K562 (cell line): ENCODE data around the gene HARS2. TPM values are rescaled to one million over a fixed set of nuclear protein-coding genes. Genes with fewer than 3 reads are reported as not detected.

ENCODE experiments used
- ARID3B ChIP-seq: fragments of 250-450 bp; sonication (Bioruptor Pico); IDR thresholded peaks from 2 replicates; pipeline ENCODE4 v1.4.0; 2020; ENCODE audit warnings: borderline replicate concordance
- CAMTA2 ChIP-seq: fragments of 250-450 bp; sonication (Bioruptor Pico); conservative IDR thresholded peaks from 2 replicates; pipeline ENCODE4 v1.5.1; 2022
- CREB3 ChIP-seq: fragments of 450-650 bp; conservative IDR thresholded peaks from 2 replicates; pipeline ENCODE4 v1.6.1; 2016; ENCODE audit warnings: missing genetic modification characterization, low read depth, mild to moderate bottlenecking, missing compliant biosample characterization, moderate library complexity
- CREB3L1 ChIP-seq: fragments of 450-650 bp; IDR thresholded peaks from 2 replicates; pipeline ENCODE4 v1.6.1; 2014; ENCODE audit warnings: low read depth, mild to moderate bottlenecking, moderate library complexity, borderline replicate concordance
- CREM ChIP-seq: IDR thresholded peaks from 2 replicates; pipeline ENCODE4 v1.6.1; 2014; ENCODE audit warnings: antibody characterized with exemption, low read depth
- DLX4 ChIP-seq: fragments of 250-450 bp; sonication (Bioruptor Pico); IDR thresholded peaks from 2 replicates; pipeline ENCODE4 v1.6.1; 2021; ENCODE audit warnings: mild to moderate bottlenecking
- DPF2 ChIP-seq: fragments of 450-650 bp; IDR thresholded peaks from 2 replicates; pipeline ENCODE4 v1.6.1; 2016
- FOXK1 ChIP-seq: sonication (generic); formaldehyde crosslinking; IDR thresholded peaks from 2 replicates; pipeline ENCODE4 v1.8.0; 2022; ENCODE audit warnings: missing genetic modification reagents, mild to moderate bottlenecking, borderline replicate concordance
- JUNB ChIP-seq: fragments of 450-650 bp; formaldehyde crosslinking; conservative IDR thresholded peaks from 2 replicates; pipeline ENCODE4 v1.4.0; 2020; ENCODE audit warnings: mild to moderate bottlenecking
- KAT2B ChIP-seq: IDR thresholded peaks from one replicate; pipeline ENCODE4 v1.6.1; 2012; ENCODE audit warnings: low read depth, mild to moderate bottlenecking, control low read depth, inconsistent platforms, low read length, moderate library complexity
- PKNOX1 ChIP-seq: fragments of 450-650 bp; IDR thresholded peaks from 2 replicates; pipeline ENCODE4 v1.6.1; 2016
- POLR2H ChIP-seq: IDR thresholded peaks from 2 replicates; pipeline ENCODE4 v1.6.1; 2016; ENCODE audit warnings: missing genetic modification characterization, low read depth, mild to moderate bottlenecking, control low read depth, missing compliant biosample characterization, moderate library complexity
- RBM34 ChIP-seq: fragments of 200-400 bp; formaldehyde crosslinking; IDR thresholded peaks from 2 replicates; pipeline ENCODE4 v1.6.1; 2018; ENCODE audit warnings: low read length, borderline replicate concordance; ENCODE audit not compliant: insufficient read depth
- TEAD2 ChIP-seq: fragments of 450-650 bp; IDR thresholded peaks from 2 replicates; pipeline ENCODE4 v1.6.1; 2016; ENCODE audit warnings: missing genetic modification characterization, control low read depth, missing compliant biosample characterization
- U2AF1 ChIP-seq: fragments of 200-400 bp; formaldehyde crosslinking; optimal IDR thresholded peaks from 2 replicates; pipeline ENCODE3; 2017; ENCODE audit warnings: mild to moderate bottlenecking, low read depth, low read length, moderate library complexity
- ZNF57 ChIP-seq: fragments of 450-650 bp; formaldehyde crosslinking; IDR thresholded peaks from 2 replicates; pipeline ENCODE4 v1.4.0; 2020; ENCODE audit warnings: mild to moderate bottlenecking, moderate library complexity
- polyA plus RNA-seq, 8 experiments: library from polyadenylated mRNA; depleted of rRNA in 4 of 8; stranded (reverse) in 5 of 8; unstranded in 3 of 8; fragments of >200 nt; fragmentation: Nextera tagmentation in 2 of 8; fragmentation: Illumina TruSeq in 1 of 8; extraction: Ambion mirVana in 2 of 8; extraction: Trizol in 1 of 8; gene quantifications; 2 replicates each; pipeline versions ENCODE4 v1.2.1 to v1.2.3, GENCODE V29; 2011 to 2014; ENCODE audit warnings: inconsistent platforms in 1 of 8, missing spikeins in 1 of 8
- total RNA-seq, 7 experiments: library from RNA; depleted of rRNA in 6 of 7; stranded (reverse); fragments of >200 nt in 6 of 7; fragmentation: Illumina TruSeq in 2 of 7; extraction: Trizol in 2 of 7; gene quantifications; 2 replicates each; pipeline versions ENCODE4 v1.2.1 to v1.2.3, GENCODE V29; 2011 to 2021; ENCODE audit warnings: low replicate concordance in 1 of 7
- TF ChIP-seq, protein P1 (sequence below): IDR thresholded peaks from 3 replicates; pipeline ENCODE4 v1.6.1; 2011; ENCODE audit warnings: borderline replicate concordance, mild to moderate bottlenecking, moderate library complexity; ENCODE audit not compliant: insufficient read length; ENCODE audit errors: extremely low read depth

The HARS2 gene
- total and polyA plus RNA-seq, 9 of the 15 experiments (the other 6 are each of a cell fraction or from before 2014, with no cell fraction given) = 8.5 to 41.6 (median 27.1) TPM

DNA sequence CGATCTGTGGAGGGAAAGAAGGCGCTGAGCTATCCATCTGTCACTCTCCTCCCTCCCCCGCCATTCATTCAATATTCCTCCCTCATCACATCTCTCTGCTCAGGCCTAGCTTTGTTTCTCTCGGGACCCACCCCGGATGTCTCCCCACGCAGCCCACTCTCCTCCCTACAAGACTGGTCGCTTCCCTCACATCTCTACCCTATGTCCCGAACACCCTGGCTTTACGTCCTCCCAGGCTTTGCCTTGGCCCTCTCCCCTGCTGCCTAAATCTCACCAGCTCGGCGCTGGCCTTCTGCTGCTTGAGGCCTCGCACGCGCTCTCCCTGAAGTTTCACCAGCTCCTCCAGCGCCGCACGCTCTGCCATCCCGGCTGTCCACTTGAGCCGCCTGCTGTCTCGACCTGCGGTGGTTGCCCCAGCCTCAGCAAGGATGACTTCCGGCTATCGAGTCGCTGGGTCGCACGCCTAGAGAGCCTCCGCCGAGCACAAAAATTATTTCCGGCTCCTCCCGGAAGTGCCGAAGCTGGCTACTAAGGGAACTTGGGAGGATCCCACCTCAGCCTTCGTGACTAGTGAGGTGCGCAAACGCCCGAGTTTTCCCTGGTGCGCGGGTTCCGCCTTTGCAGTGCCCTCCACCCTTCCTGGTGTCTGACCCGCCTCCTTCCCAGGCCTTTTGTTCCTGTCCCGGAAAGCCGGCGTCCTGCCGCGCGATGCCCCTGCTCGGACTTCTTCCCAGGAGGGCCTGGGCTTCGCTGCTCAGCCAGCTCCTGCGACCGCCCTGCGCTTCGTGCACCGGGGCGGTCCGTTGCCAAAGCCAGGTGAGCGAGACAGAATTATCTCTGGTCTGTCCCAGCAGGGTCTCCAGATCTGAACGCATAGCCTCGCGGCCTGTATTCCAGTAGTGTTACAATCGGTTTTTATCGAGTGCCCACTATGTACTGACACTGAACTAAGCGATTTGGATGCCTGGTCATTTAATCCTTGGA lies at the start of gene HARS2, which contains the start of gene HARS1 (continued):
- TF ChIP-seq, protein P1, sequence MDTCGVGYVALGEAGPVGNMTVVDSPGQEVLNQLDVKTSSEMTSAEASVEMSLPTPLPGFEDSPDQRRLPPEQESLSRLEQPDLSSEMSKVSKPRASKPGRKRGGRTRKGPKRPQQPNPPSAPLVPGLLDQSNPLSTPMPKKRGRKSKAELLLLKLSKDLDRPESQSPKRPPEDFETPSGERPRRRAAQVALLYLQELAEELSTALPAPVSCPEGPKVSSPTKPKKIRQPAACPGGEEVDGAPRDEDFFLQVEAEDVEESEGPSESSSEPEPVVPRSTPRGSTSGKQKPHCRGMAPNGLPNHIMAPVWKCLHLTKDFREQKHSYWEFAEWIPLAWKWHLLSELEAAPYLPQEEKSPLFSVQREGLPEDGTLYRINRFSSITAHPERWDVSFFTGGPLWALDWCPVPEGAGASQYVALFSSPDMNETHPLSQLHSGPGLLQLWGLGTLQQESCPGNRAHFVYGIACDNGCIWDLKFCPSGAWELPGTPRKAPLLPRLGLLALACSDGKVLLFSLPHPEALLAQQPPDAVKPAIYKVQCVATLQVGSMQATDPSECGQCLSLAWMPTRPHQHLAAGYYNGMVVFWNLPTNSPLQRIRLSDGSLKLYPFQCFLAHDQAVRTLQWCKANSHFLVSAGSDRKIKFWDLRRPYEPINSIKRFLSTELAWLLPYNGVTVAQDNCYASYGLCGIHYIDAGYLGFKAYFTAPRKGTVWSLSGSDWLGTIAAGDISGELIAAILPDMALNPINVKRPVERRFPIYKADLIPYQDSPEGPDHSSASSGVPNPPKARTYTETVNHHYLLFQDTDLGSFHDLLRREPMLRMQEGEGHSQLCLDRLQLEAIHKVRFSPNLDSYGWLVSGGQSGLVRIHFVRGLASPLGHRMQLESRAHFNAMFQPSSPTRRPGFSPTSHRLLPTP = no peak
- TF ChIP-seq PKNOX1 (peak; percentile 69; the same call in 1 of the 2 replicates), ZNF57 (CRISPR knock-in tag) (no peak), U2AF1 (no peak), DPF2 (peak; percentile 69; the same call in 1 of the 2 replicates), ARID3B (no peak), CAMTA2 (no peak), CREB3 (no peak), FOXK1 (peak; percentile 54; the same call in 1 of the 2 replicates), TEAD2 (tag) (no peak), DLX4 (no peak), CREM (peak; percentile 33), JUNB (CRISPR knock-in tag) (no peak), POLR2H (tag) (0 out of 2 replicates have a peak, but pooled peaks have one; percentile 19), KAT2B (no peak), CREB3L1 (peak; percentile 74; the same call in 1 of the 2 replicates), RBM34 (no peak)
